Spleen (tissue), 7 donors: ENCODE measurements around the gene NUDT8.
A peak's percentile ranks its signal among the peaks of the same experiment; 100 is the strongest.

Experiments used
- POLR2A ChIP-seq, 3 donors: fragments of 450-650 bp; IDR thresholded peaks; one replicate each; pipeline ENCODE4 v1.5.1; 2017; ENCODE audit warnings: antibody characterized with exemption in 3 of 3, mild to moderate bottlenecking in 1 of 3
- TF ChIP-seq, protein P1 (sequence below), 11 experiments: fragments of 200-600 bp in 7 of 11; fragments of 450-650 bp in 4 of 11; sonication (generic) in 4 of 11; IDR thresholded peaks in 8 of 11; conservative IDR thresholded peaks in 3 of 11; 1 replicate in 7 of 11; 2 replicates in 4 of 11; pipeline versions ENCODE4 v1.4.0 to v1.8.0; 2016 to 2021; ENCODE audit warnings: antibody characterized with exemption in 11 of 11, inconsistent platforms in 4 of 11, mild to moderate bottlenecking in 1 of 11
- donor health status: DM: no; HTN: no; CAD: no; lungs with moderate emphysema.
- donor health status: DM: no; HTN: no; CAD: no.
- donor health status: DM: no; HTN: no; CAD: no.

DNA sequence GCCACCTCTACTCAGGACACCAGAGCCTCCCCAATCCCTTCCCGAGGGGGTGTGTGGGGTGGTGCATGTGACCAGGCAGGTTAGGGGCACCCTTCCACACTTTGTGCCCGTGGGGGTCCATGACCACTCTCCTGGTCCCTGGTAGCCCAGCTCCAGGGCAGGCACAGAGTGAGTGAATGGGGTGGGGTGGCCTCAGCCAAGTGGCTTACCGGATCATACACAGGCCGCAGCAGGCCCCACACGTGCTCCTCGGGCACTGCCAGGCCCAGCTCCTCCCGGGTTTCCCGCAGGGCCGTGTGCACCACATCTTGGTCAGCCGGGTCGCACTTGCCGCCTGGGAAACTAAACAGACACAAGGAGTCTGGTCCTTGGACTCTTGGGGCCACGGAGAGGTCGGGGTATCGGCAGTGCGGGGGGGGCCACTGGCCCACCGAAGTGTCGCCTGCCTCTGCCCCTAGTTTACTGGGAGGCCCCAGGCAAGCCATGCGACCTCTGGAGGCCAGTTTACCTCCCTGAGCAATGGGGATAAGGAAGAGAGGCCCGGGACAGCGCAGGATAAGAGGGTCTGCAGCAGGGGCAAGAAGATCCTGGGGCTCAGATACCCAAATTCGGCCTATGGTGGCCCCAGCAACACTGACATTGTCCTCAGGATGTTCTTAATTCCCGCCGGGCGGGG is 889 bp downstream of the NUDT8 start:
- TF ChIP-seq, protein P1, sequence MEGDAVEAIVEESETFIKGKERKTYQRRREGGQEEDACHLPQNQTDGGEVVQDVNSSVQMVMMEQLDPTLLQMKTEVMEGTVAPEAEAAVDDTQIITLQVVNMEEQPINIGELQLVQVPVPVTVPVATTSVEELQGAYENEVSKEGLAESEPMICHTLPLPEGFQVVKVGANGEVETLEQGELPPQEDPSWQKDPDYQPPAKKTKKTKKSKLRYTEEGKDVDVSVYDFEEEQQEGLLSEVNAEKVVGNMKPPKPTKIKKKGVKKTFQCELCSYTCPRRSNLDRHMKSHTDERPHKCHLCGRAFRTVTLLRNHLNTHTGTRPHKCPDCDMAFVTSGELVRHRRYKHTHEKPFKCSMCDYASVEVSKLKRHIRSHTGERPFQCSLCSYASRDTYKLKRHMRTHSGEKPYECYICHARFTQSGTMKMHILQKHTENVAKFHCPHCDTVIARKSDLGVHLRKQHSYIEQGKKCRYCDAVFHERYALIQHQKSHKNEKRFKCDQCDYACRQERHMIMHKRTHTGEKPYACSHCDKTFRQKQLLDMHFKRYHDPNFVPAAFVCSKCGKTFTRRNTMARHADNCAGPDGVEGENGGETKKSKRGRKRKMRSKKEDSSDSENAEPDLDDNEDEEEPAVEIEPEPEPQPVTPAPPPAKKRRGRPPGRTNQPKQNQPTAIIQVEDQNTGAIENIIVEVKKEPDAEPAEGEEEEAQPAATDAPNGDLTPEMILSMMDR (IDR thresholded peaks at IDR 0.05 in 8 of 11, conservative IDR thresholded peaks at IDR 0.05 in 3 of 11) = peak in 1 of 11 experiments; percentile 97
- TF ChIP-seq POLR2A (IDR thresholded peaks at IDR 0.05) = no peak
